HEK293 (cell line): Measurements from ENCODE around the gene ULBP1.
A peak's percentile ranks its signal among the peaks of the same experiment; 100 is the strongest.
"Not testable (repeated sequence)": the region's sequence is repeated elsewhere in the genome, so short reads cannot be mapped to it uniquely, and the experiment has no call there.

Source experiments
- CTCF ChIA-PET: fragments of 350-600 bp; formaldehyde crosslinking; extraction: SDS; loops from one replicate; lab custom pipeline; 2021; ENCODE audit warnings: antibody characterized with exemption; lab: Yijun Ruan, JAX
- POLR2A ChIA-PET: fragments of 300-600 bp; formaldehyde crosslinking; extraction: SDS; loops from one replicate; lab custom pipeline; 2020; ENCODE audit warnings: antibody characterized with exemption, inconsistent platforms; lab: Yijun Ruan, JAX
- H3K27ac ChIP-seq: fragments of 200-500 bp; sonication (Bioruptor generic); 2 replicates; pipeline ENCODE4 v1.5.1; 2014; ENCODE audit warnings: low read depth, low read length, control low read depth, inconsistent platforms; ENCODE audit errors: extremely low read depth
- H3K36me3 ChIP-seq, 2 experiments: fragments of 200-500 bp in 1 of 2; sonication (Bioruptor generic) in 1 of 2; 1 replicate in 1 of 2; 2 replicates in 1 of 2; pipeline ENCODE4 v1.5.1; 2014 to 2017; ENCODE audit warnings: inconsistent platforms in 2 of 2, low read length in 2 of 2; ENCODE audit not compliant: control insufficient read depth in 2 of 2, insufficient read depth in 1 of 2
- H3K4me1 ChIP-seq: fragments of 200-500 bp; sonication (Bioruptor generic); 2 replicates; pipeline ENCODE4 v1.5.1; 2014; ENCODE audit warnings: mild to moderate bottlenecking, low read length, inconsistent platforms; ENCODE audit not compliant: control insufficient read depth, insufficient read depth
- H3K4me3 ChIP-seq: 2 replicates; pipeline ENCODE4 v1.5.1; 2011; ENCODE audit warnings: low read depth, mild to moderate bottlenecking, control low read depth, low read length, moderate library complexity
- H3K9me3 ChIP-seq: fragments of 200-500 bp; sonication (Bioruptor generic); 2 replicates; pipeline ENCODE4 v1.5.1; 2014; ENCODE audit warnings: low read depth, low read length, inconsistent platforms; ENCODE audit not compliant: control insufficient read depth, insufficient read depth
- IKZF3 ChIP-seq: fragments of 450-650 bp; IDR thresholded peaks from 2 replicates; pipeline ENCODE4 v1.5.0; 2018; ENCODE audit warnings: missing biosample characterization, mild to moderate bottlenecking, missing genetic modification characterization, moderate library complexity
- KLF9 ChIP-seq: fragments of 450-650 bp; formaldehyde crosslinking; IDR thresholded peaks from 2 replicates; pipeline ENCODE4 v1.5.1; 2016; ENCODE audit warnings: missing biosample characterization, missing genetic modification characterization, low read depth
- OSR2 ChIP-seq: fragments of 450-650 bp; formaldehyde crosslinking; IDR thresholded peaks from 2 replicates; pipeline ENCODE4 v1.5.1; 2016; ENCODE audit warnings: missing biosample characterization, missing genetic modification characterization
- SP3 ChIP-seq: fragments of 450-650 bp; formaldehyde crosslinking; IDR thresholded peaks from 2 replicates; pipeline ENCODE4 v1.5.1; 2016; ENCODE audit warnings: missing biosample characterization, missing genetic modification characterization
- ZFHX2 ChIP-seq: fragments of 450-650 bp; formaldehyde crosslinking; conservative IDR thresholded peaks from 2 replicates; pipeline ENCODE4 v1.5.1; 2016; ENCODE audit warnings: missing biosample characterization, missing genetic modification characterization
- ZNF174 ChIP-seq: fragments of 450-650 bp; formaldehyde crosslinking; IDR thresholded peaks from 2 replicates; pipeline ENCODE4 v1.5.0; 2017; ENCODE audit warnings: missing biosample characterization, mild to moderate bottlenecking, missing genetic modification characterization
- ZNF26 ChIP-seq: fragments of 450-650 bp; formaldehyde crosslinking; IDR thresholded peaks from 2 replicates; pipeline ENCODE4 v1.5.1; 2016; ENCODE audit warnings: missing biosample characterization, missing genetic modification characterization
- ZNF37A ChIP-seq: fragments of 450-650 bp; IDR thresholded peaks from 2 replicates; pipeline ENCODE4 v1.5.1; 2018; ENCODE audit warnings: missing biosample characterization, missing genetic modification characterization
- ZNF394 ChIP-seq: fragments of 450-650 bp; formaldehyde crosslinking; IDR thresholded peaks from 2 replicates; pipeline ENCODE4 v1.5.1; 2016; ENCODE audit warnings: missing biosample characterization, missing genetic modification characterization, mild to moderate bottlenecking, moderate library complexity, borderline replicate concordance
- ZNF48 ChIP-seq: fragments of 450-650 bp; formaldehyde crosslinking; IDR thresholded peaks from 2 replicates; pipeline ENCODE4 v1.5.1; 2016; ENCODE audit warnings: missing biosample characterization, missing genetic modification characterization
- ZNF530 ChIP-seq: fragments of 450-650 bp; formaldehyde crosslinking; IDR thresholded peaks from 2 replicates; pipeline ENCODE4 v1.5.1; 2016; ENCODE audit warnings: low read depth, missing biosample characterization, missing genetic modification characterization
- ZNF600 ChIP-seq: fragments of 450-650 bp; formaldehyde crosslinking; IDR thresholded peaks from 2 replicates; pipeline ENCODE4 v1.5.1; 2016; ENCODE audit warnings: missing biosample characterization, missing genetic modification characterization
- ZSCAN23 ChIP-seq: fragments of 450-650 bp; formaldehyde crosslinking; IDR thresholded peaks from 2 replicates; pipeline ENCODE4 v1.5.1; 2016; ENCODE audit warnings: missing biosample characterization, missing genetic modification characterization
- ZXDB ChIP-seq: fragments of 450-650 bp; formaldehyde crosslinking; IDR thresholded peaks from 2 replicates; pipeline ENCODE4 v1.5.1; 2016; ENCODE audit warnings: missing biosample characterization, missing genetic modification characterization
- TF ChIP-seq, protein P1 (sequence below): fragments of 450-650 bp; formaldehyde crosslinking; IDR thresholded peaks from 2 replicates; pipeline ENCODE4 v1.5.1; 2016; ENCODE audit warnings: missing biosample characterization, missing genetic modification characterization
- TF ChIP-seq, protein P2 (sequence below): fragments of 450-650 bp; formaldehyde crosslinking; IDR thresholded peaks from 2 replicates; pipeline ENCODE4 v1.5.1; 2016; ENCODE audit warnings: missing biosample characterization, missing genetic modification characterization

Gene ULBP1

GRCh38 chr6:150008588-150008987 is 44.8 kb downstream of the ULBP1 start (continued):
- TF ChIP-seq, protein P1, sequence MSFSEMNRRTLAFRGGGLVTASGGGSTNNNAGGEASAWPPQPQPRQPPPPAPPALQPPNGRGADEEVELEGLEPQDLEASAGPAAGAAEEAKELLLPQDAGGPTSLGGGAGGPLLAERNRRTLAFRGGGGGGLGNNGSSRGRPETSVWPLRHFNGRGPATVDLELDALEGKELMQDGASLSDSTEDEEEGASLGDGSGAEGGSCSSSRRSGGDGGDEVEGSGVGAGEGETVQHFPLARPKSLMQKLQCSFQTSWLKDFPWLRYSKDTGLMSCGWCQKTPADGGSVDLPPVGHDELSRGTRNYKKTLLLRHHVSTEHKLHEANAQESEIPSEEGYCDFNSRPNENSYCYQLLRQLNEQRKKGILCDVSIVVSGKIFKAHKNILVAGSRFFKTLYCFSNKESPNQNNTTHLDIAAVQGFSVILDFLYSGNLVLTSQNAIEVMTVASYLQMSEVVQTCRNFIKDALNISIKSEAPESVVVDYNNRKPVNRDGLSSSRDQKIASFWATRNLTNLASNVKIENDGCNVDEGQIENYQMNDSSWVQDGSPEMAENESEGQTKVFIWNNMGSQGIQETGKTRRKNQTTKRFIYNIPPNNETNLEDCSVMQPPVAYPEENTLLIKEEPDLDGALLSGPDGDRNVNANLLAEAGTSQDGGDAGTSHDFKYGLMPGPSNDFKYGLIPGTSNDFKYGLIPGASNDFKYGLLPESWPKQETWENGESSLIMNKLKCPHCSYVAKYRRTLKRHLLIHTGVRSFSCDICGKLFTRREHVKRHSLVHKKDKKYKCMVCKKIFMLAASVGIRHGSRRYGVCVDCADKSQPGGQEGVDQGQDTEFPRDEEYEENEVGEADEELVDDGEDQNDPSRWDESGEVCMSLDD (tag by site-specific recombination), result peak; percentile 68; the same call in 1 of the 2 replicates
- TF ChIP-seq KLF9 (tag by site-specific recombination) (peak; percentile 77), ZNF600 (tag by site-specific recombination) (peak; percentile 40; the same call in 1 of the 2 replicates), ZSCAN23 (tag by site-specific recombination) (no peak), ZFHX2 (tag by site-specific recombination) (peak; percentile 50), ZNF26 (tag by site-specific recombination) (no peak), SP3 (peak; percentile 45), ZNF174 (no peak), ZXDB (tag by site-specific recombination) (no peak), IKZF3 (tag by site-specific recombination) (no peak), ZNF394 (tag by site-specific recombination) (0 out of 2 replicates have a peak, but pooled peaks have one; percentile 8), OSR2 (peak; percentile 58; the same call in 1 of the 2 replicates), ZNF37A (tag by site-specific recombination) (no peak), ZNF530 (tag by site-specific recombination) (peak; percentile 29; the same call in 1 of the 2 replicates), ZNF48 (tag by site-specific recombination) (no peak)
- TF ChIP-seq, protein P2, sequence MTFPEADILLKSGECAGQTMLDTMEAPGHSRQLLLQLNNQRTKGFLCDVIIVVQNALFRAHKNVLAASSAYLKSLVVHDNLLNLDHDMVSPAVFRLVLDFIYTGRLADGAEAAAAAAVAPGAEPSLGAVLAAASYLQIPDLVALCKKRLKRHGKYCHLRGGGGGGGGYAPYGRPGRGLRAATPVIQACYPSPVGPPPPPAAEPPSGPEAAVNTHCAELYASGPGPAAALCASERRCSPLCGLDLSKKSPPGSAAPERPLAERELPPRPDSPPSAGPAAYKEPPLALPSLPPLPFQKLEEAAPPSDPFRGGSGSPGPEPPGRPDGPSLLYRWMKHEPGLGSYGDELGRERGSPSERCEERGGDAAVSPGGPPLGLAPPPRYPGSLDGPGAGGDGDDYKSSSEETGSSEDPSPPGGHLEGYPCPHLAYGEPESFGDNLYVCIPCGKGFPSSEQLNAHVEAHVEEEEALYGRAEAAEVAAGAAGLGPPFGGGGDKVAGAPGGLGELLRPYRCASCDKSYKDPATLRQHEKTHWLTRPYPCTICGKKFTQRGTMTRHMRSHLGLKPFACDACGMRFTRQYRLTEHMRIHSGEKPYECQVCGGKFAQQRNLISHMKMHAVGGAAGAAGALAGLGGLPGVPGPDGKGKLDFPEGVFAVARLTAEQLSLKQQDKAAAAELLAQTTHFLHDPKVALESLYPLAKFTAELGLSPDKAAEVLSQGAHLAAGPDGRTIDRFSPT, result peak; percentile 77

DNA sequence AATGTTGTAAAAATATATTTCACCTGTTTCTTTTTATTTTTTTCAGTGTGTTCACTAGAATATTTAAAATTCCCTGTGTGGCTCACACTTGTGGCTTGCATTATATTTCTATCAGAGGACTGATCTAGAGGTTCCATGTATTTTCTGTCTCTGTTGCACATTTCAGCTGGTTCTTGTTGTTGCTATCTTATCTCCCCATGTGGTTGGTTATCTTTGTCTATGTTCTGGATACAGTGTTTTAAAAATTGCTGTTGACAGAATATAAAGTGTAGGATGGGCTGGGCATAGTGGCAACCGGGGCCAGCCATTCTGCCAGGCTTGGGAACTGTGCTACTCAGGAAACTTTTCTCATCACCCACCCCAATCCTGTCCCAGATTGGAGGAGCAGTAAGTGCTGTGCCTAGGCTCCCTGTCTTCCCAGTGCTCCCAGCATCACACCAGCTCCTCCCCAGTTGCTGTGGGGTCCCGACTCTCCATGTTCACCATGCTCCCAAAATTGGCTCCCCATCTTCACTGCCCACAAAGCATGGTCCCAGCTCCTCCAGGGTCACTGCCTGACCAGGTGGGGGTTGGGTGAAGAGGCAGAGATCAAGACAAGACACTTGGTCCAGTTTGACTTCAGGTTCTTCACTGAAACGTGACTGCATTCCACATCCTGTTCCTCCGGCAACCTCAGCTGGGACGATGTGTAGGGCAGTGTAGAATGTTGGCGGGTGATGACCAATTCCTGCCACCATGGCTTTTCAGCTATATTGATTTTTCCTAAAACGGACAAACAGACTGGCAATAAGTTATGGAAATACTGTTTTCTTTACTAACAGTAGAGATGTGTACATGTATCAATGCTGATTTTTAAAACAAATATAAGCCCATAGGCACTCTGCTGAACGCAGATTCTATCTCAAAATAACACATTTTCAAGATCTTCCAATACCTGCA is 49.4 kb downstream of the ULBP1 start:
- H3K4me1 ChIP-seq, POLR2A ChIA-PET, H3K36me3 ChIP-seq, H3K4me3 ChIP-seq, H3K9me3 ChIP-seq, H3K27ac ChIP-seq: not testable (repeated sequence)
- CTCF ChIA-PET, result interaction anchor here (0.7 to 1.1 kb wide), 2 partner anchors 179 to 629 kb away, joined by 3 read pairs; no protein-coding TSS in a partner anchor

DNA sequence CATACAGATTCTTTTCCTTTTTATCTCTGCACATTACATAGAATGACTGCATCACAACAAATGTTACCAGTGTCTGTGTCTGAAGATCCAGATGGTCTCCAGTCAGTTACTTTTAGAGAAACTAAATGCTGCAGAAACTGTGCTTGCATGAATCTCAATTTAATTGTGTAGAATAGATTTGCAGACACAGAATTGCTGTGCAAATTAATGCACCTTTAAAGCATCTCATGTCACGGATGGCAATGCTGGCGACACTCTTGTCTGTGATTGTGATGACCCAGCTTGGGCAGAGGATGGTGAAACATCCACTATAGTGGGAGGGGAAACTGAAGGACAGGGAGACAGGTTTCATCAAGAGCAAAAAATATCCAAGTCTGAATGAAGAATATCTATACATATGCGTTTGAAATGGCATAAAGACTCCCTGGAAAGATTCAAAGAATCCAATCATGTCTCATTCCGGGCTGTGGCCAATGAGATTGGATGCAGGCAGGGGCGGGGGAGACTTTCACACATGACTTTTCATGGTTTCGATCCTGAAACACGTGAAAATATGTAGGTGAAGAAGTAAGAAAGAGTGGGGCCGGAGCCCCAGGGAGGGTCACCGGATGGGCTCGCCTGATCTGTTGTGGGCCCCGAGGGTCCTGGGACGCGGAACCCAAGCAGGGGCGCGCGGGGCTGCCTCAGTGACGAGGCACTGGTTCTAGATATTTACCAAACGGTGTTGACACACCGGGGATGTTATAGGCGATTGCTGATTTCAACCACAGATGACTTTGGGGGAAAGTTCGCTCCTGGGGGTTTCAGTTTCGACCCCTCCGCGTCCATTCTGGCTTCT is 50.3 kb downstream of the ULBP1 start:
- POLR2A ChIA-PET, H3K4me3 ChIP-seq, H3K4me1 ChIP-seq, H3K9me3 ChIP-seq, CTCF ChIA-PET, H3K36me3 ChIP-seq, H3K27ac ChIP-seq: not testable (repeated sequence)

DNA sequence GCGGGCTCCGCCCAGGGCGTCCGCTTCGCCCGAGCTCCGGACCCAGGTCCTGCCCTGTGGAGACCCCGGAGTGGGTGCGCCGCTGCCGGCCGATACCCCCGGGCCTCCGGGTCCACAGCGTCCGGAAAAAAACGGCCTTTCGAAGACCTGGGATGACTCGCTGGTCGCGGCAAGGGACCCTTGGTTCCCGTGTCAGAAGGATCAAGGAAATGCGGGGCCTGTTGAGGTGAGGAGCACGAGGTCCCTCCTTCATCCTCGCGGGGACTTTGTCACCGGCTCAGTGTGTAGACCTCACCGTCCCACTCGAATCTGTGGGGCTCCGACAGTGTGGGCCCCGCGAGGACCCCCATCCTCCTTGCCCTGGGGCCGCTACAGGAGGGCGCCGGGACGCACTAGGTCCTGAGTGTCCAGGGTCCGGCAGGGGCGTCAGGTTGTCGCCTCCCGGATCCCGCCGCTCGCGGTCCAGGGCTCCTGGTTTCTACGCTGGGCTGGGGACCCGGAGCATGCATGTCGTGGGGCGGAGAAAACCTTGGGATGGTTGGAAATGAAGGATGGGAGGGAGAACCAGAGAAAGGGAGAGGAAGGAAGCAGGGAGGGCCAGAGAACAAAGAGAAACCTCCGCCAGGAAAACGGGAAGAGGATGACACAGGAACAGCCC is 51.0 kb downstream of the ULBP1 start:
- POLR2A ChIA-PET, H3K27ac ChIP-seq, H3K4me3 ChIP-seq, H3K4me1 ChIP-seq, H3K36me3 ChIP-seq, H3K9me3 ChIP-seq, CTCF ChIA-PET: not testable (repeated sequence)
